A549 (cell line): ENCODE results near the gene CNBD2. TPM values are rescaled to one million over a fixed set of nuclear protein-coding genes. Genes with fewer than 3 reads are reported as not detected.

Experiments used
- ATAC-seq, 2 experiments: fragments of 200-7000 bp in 1 of 2; fragments of >200 bp in 1 of 2; cut with Nextera tagmentation in 1 of 2; cut with Tn5 transposase in 1 of 2; 3 replicates each; pipeline versions ENCODE4 v1.8.0 to v1.9.1; 2018 to 2020; ENCODE audit warnings: mild to moderate bottlenecking in 1 of 2, moderate library complexity in 1 of 2
- CTCF ChIA-PET: fragments of 300-600 bp; sonication (Branson Sonifier 250); formaldehyde crosslinking; extraction: SDS; loops from one replicate; lab custom pipeline; 2021; ENCODE audit warnings: antibody characterized with exemption, inconsistent platforms; lab: Yijun Ruan, JAX
- POLR2A ChIA-PET: fragments of 350-600 bp; formaldehyde crosslinking; extraction: SDS; loops from one replicate; lab custom pipeline; 2021; ENCODE audit warnings: antibody characterized with exemption, inconsistent platforms; lab: Yijun Ruan, JAX
- DNase-seq, 2 experiments: peaks; one replicate each; pipeline versions ENCODE4 v3.0.0 to v3.0.0-alpha.2; 2011 to 2016; ENCODE audit warnings: low read depth in 1 of 2, low spot score in 1 of 2
- FAIRE-seq: peaks from 2 replicates; lab custom pipeline; 2011; peaks lifted over from hg19 to GRCh38; lab: Jason Lieb, UNC
- H3K27ac ChIP-seq, 2 experiments: fragments of >200 bp; sonication (Bioruptor Twin); formaldehyde crosslinking; 3 replicates each; pipeline ENCODE4 v1.5.1; 2016 to 2017
- H3K4me1 ChIP-seq: fragments of >200 bp; sonication (Bioruptor Twin); formaldehyde crosslinking; 3 replicates; pipeline ENCODE4 v1.6.1; 2016
- H3K4me2 ChIP-seq: fragments of >200 bp; sonication (Bioruptor Twin); formaldehyde crosslinking; 3 replicates; pipeline ENCODE4 v1.6.1; 2016
- H3K4me3 ChIP-seq: fragments of >200 bp; sonication (Bioruptor Twin); formaldehyde crosslinking; 3 replicates; pipeline ENCODE4 v1.5.1; 2016
- H3K9me3 ChIP-seq: fragments of >200 bp; sonication (Bioruptor Twin); formaldehyde crosslinking; 3 replicates; pipeline ENCODE4 v1.6.1; 2016
- BHLHE40 ChIP-seq: IDR thresholded peaks from 2 replicates; pipeline ENCODE4 v1.6.1; 2012; ENCODE audit warnings: low read depth, low read length, inconsistent platforms
- CEBPB ChIP-seq, 2 experiments: fragments of >200 bp in 1 of 2; sonication (Bioruptor Twin) in 1 of 2; formaldehyde crosslinking in 1 of 2; IDR thresholded peaks; 2 replicates each; pipeline ENCODE4 v1.6.1; 2012 to 2016
- CHD2 ChIP-seq: fragments of 150-350 bp; IDR thresholded peaks from 2 replicates; pipeline ENCODE4 v1.6.1; 2014; ENCODE audit warnings: low read length; ENCODE audit not compliant: partially characterized antibody
- CHD4 ChIP-seq: fragments of 200-600 bp; sonication (generic); IDR thresholded peaks from 2 replicates; pipeline ENCODE4 v1.6.1; 2016; ENCODE audit warnings: antibody characterized with exemption, mild to moderate bottlenecking, borderline replicate concordance
- CTCF ChIP-seq: fragments of >200 bp; sonication (Bioruptor Twin); formaldehyde crosslinking; IDR thresholded peaks from 3 replicates; pipeline ENCODE4 v1.5.1; 2016
- EHF ChIP-seq: fragments of 250-450 bp; sonication (Bioruptor Pico); IDR thresholded peaks from 2 replicates; pipeline ENCODE4 v1.5.0; 2020; ENCODE audit warnings: mild to moderate bottlenecking
- EHMT2 ChIP-seq: fragments of 200-600 bp; sonication (generic); IDR thresholded peaks from 2 replicates; pipeline ENCODE4 v1.6.1; 2016; ENCODE audit warnings: antibody characterized with exemption, low read depth, mild to moderate bottlenecking, moderate library complexity
- EP300 ChIP-seq, 2 experiments: fragments of >200 bp; sonication (Bioruptor Twin); formaldehyde crosslinking; IDR thresholded peaks; 2 replicates in 1 of 2; 3 replicates in 1 of 2; pipeline ENCODE4 v1.6.1; 2016 to 2017
- FOXS1 ChIP-seq: fragments of 250-450 bp; sonication (Bioruptor Pico); IDR thresholded peaks from 2 replicates; pipeline ENCODE4 v1.5.0; 2020; ENCODE audit warnings: mild to moderate bottlenecking, moderate library complexity
- HOXA7 ChIP-seq: fragments of 250-450 bp; sonication (Bioruptor Pico); IDR thresholded peaks from 2 replicates; pipeline ENCODE4 v1.5.0; 2020; ENCODE audit warnings: mild to moderate bottlenecking, moderate library complexity
- HOXB5 ChIP-seq: fragments of 250-450 bp; sonication (Bioruptor Pico); IDR thresholded peaks from 2 replicates; pipeline ENCODE4 v1.5.0; 2020; ENCODE audit warnings: mild to moderate bottlenecking, moderate library complexity
- JUNB ChIP-seq: fragments of >200 bp; sonication (Bioruptor Twin); formaldehyde crosslinking; IDR thresholded peaks from 2 replicates; pipeline ENCODE4 v1.6.1; 2016
- KDM5A ChIP-seq: fragments of 200-600 bp; sonication (generic); IDR thresholded peaks from 2 replicates; pipeline ENCODE4 v1.6.1; 2016; ENCODE audit warnings: antibody characterized with exemption, mild to moderate bottlenecking
- NFE2L2 ChIP-seq: fragments of 150-350 bp; conservative IDR thresholded peaks from 2 replicates; pipeline ENCODE4 v1.6.1; 2014; ENCODE audit warnings: low read length
- NR3C1 ChIP-seq: fragments of >200 bp; sonication (Bioruptor Twin); formaldehyde crosslinking; IDR thresholded peaks from 3 replicates; pipeline ENCODE4 v1.6.1; 2017
- PHF8 ChIP-seq: fragments of 200-600 bp; sonication (generic); IDR thresholded peaks from 2 replicates; pipeline ENCODE4 v1.6.1; 2016; ENCODE audit warnings: low read depth, mild to moderate bottlenecking, antibody characterized with exemption, moderate library complexity, borderline replicate concordance
- POLR2AphosphoS2 ChIP-seq: conservative IDR thresholded peaks from 2 replicates; pipeline ENCODE4 v1.6.1; 2012; ENCODE audit warnings: low read length, improper control_type of control experiment, inconsistent platforms
- RAD21 ChIP-seq, 2 experiments: fragments of >200 bp in 1 of 2; sonication (Bioruptor Twin) in 1 of 2; formaldehyde crosslinking in 1 of 2; IDR thresholded peaks in 1 of 2; conservative IDR thresholded peaks in 1 of 2; 2 replicates in 1 of 2; 3 replicates in 1 of 2; pipeline ENCODE4 v1.6.1; 2012 to 2018; ENCODE audit warnings: inconsistent platforms in 1 of 2
- RARB ChIP-seq: fragments of 250-450 bp; sonication (Bioruptor Pico); IDR thresholded peaks from 2 replicates; pipeline ENCODE4 v1.8.0; 2021; ENCODE audit warnings: mild to moderate bottlenecking, moderate library complexity
- RNF2 ChIP-seq: fragments of 200-600 bp; sonication (generic); IDR thresholded peaks from 2 replicates; pipeline ENCODE4 v1.6.1; 2016; ENCODE audit warnings: low read depth, mild to moderate bottlenecking, antibody characterized with exemption, moderate library complexity, borderline replicate concordance
- SMC3 ChIP-seq: fragments of >200 bp; sonication (Bioruptor Twin); formaldehyde crosslinking; IDR thresholded peaks from 3 replicates; pipeline ENCODE4 v1.6.1; 2018; ENCODE audit warnings: inconsistent platforms
- TFCP2L1 ChIP-seq: fragments of 250-450 bp; sonication (Bioruptor Pico); IDR thresholded peaks from 2 replicates; pipeline ENCODE4 v1.5.0; 2021; ENCODE audit warnings: mild to moderate bottlenecking
- TP53 ChIP-seq: fragments of 250-450 bp; sonication (Bioruptor Pico); IDR thresholded peaks from 2 replicates; pipeline ENCODE4 v1.5.0; 2021; ENCODE audit warnings: mild to moderate bottlenecking, moderate library complexity
- ZFP36 ChIP-seq: fragments of 450-650 bp; IDR thresholded peaks from 2 replicates; pipeline ENCODE4 v1.6.1; 2014; ENCODE audit warnings: borderline replicate concordance; ENCODE audit not compliant: partially characterized antibody
- ZNF302 ChIP-seq: fragments of 250-450 bp; sonication (Bioruptor Pico); IDR thresholded peaks from 2 replicates; pipeline ENCODE4 v1.9.0; 2021; ENCODE audit warnings: inconsistent platforms, mild to moderate bottlenecking, moderate library complexity
- ZSCAN20 ChIP-seq: fragments of 250-450 bp; sonication (Bioruptor Pico); IDR thresholded peaks from 2 replicates; pipeline ENCODE4 v1.8.0; 2022; ENCODE audit warnings: mild to moderate bottlenecking, moderate library complexity
- WGBS: methylation state at CpG from one replicate; pipeline ENCODE4 v1.1.6; 2017; ENCODE audit errors: missing lambda C conversion rate; 5-methylcytosine and 5-hydroxymethylcytosine counted together
- polyA plus RNA-seq, 4 experiments: library from polyadenylated mRNA; depleted of rRNA in 3 of 4; stranded (reverse); fragments of >200 nt; fragmentation: RNase III in 1 of 4; extraction: RNeasy Plus Mini Kit Qiagen cat#74134 plus additional on column Dnase treatment in 1 of 4; gene quantifications; 2 replicates in 3 of 4; 3 replicates in 1 of 4; pipeline ENCODE4 v1.2.3, GENCODE V29; 2011 to 2017
- TF ChIP-seq, protein P1 (sequence below): IDR thresholded peaks from 2 replicates; pipeline ENCODE4 v1.6.1; 2012; ENCODE audit warnings: low read depth, borderline replicate concordance
- TF ChIP-seq, protein P2 (sequence below): fragments of 250-450 bp; sonication (Bioruptor Pico); IDR thresholded peaks from 2 replicates; pipeline ENCODE4 v1.5.0; 2021; ENCODE audit warnings: mild to moderate bottlenecking, moderate library complexity, borderline replicate concordance
- TF ChIP-seq, protein P3 (sequence below): fragments of 450-650 bp; IDR thresholded peaks from 2 replicates; pipeline ENCODE4 v1.6.1; 2014; ENCODE audit warnings: antibody characterized with exemption

Gene CNBD2
- polyA plus RNA-seq, 2 of the 4 experiments (the other 2 are of a cell fraction): 4.3 to 5.4 TPM

GRCh38 chr20:36060676-36061075 is 92.3 kb downstream of the CNBD2 start:
- ATAC-seq (no peak), DNase-seq (no peak), FAIRE-seq (no peak)
- Histone ChIP-seq H3K27ac (no peak overlapping the region), H3K4me1 (peaks cover 27% of the 10 kb centered on the region), H3K4me3 (no peak overlapping the region), H3K9me3 (no peaks in the 10 kb centered on the region), H3K4me2 (no peak overlapping the region)
- ChIA-PET POLR2A (no interaction called here), CTCF (no interaction called here)
- TF ChIP-seq TP53 (CRISPR knock-in tag) (no peak), NR3C1 (no peak), ZFP36 (no peak), PHF8 (no peak), ZSCAN20 (CRISPR knock-in tag) (no peak), ZNF302 (CRISPR knock-in tag) (no peak), NFE2L2 (no peak), EHMT2 (no peak), HOXB5 (CRISPR knock-in tag) (no peak), RAD21 (conservative IDR thresholded peaks at IDR 0.05 in 1 of 2, IDR thresholded peaks at IDR 0.05 in 1 of 2) (no peak), TFCP2L1 (CRISPR knock-in tag) (no peak), BHLHE40 (no peak), CHD4 (no peak), EP300 (IDR thresholded peaks at IDR 0.05) (no peak), JUNB (no peak), EHF (CRISPR knock-in tag) (no peak), FOXS1 (CRISPR knock-in tag) (no peak)
- TF ChIP-seq, protein P1, sequence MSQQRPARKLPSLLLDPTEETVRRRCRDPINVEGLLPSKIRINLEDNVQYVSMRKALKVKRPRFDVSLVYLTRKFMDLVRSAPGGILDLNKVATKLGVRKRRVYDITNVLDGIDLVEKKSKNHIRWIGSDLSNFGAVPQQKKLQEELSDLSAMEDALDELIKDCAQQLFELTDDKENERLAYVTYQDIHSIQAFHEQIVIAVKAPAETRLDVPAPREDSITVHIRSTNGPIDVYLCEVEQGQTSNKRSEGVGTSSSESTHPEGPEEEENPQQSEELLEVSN: no peak
- TF ChIP-seq, protein P2, sequence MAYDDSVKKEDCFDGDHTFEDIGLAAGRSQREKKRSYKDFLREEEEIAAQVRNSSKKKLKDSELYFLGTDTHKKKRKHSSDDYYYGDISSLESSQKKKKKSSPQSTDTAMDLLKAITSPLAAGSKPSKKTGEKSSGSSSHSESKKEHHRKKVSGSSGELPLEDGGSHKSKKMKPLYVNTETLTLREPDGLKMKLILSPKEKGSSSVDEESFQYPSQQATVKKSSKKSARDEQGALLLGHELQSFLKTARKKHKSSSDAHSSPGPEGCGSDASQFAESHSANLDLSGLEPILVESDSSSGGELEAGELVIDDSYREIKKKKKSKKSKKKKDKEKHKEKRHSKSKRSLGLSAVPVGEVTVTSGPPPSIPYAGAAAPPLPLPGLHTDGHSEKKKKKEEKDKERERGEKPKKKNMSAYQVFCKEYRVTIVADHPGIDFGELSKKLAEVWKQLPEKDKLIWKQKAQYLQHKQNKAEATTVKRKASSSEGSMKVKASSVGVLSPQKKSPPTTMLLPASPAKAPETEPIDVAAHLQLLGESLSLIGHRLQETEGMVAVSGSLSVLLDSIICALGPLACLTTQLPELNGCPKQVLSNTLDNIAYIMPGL: no peak
- WGBS: 83% methylated on average over 1 of the region's 1 CpG

DNA sequence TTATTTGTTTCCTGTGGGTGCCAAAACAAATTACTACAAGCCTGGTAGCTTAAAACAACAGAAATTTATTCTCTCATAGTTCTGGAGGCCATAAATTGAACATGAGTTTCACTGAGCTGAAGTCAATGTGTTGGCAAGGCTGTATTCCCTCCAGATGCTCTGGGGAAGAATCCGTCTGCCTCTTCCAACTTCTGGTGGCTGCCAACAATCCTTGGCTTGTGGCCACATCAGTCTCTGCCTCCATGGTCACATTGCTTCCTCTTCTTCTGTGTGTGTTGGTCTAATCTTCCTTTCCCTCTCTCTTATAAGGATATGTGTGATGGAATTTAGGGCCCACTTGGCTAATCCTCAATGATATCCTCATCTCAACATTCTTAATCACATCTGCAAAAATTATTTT is 93.4 kb downstream of the CNBD2 start:
- no peak overlapping the region for H3K4me2 ChIP-seq
- DNase-seq (no peak), ATAC-seq (no peak), FAIRE-seq (no peak)
- ChIA-PET POLR2A (no interaction called here), CTCF (interaction anchor here (0.6 to 1.8 kb wide), 3 partner anchors 26 to 863 kb away, joined by 3 to 5 read pairs (median 3); no protein-coding TSS in a partner anchor)
- H3K4me3 ChIP-seq: no peak overlapping the region
- H3K9me3 ChIP-seq: no peaks in the 10 kb centered on the region
- 92% methylated on average over 1 of the region's 1 CpG for WGBS
- H3K27ac ChIP-seq: no peak overlapping the region
- H3K4me1 ChIP-seq: peaks cover 30% of the 10 kb centered on the region
- TF ChIP-seq TP53 (CRISPR knock-in tag) (no peak), POLR2AphosphoS2 (no peak), EP300 (IDR thresholded peaks at IDR 0.05) (no peak), NFE2L2 (no peak), CEBPB (IDR thresholded peaks at IDR 0.05) (no peak), KDM5A (no peak), CTCF (no peak), SMC3 (no peak), EHMT2 (no peak), CHD4 (no peak), CHD2 (no peak), RNF2 (no peak), PHF8 (no peak), HOXA7 (no peak), RARB (CRISPR knock-in tag) (no peak)
- TF ChIP-seq, protein P2: no peak
- TF ChIP-seq, protein P3, sequence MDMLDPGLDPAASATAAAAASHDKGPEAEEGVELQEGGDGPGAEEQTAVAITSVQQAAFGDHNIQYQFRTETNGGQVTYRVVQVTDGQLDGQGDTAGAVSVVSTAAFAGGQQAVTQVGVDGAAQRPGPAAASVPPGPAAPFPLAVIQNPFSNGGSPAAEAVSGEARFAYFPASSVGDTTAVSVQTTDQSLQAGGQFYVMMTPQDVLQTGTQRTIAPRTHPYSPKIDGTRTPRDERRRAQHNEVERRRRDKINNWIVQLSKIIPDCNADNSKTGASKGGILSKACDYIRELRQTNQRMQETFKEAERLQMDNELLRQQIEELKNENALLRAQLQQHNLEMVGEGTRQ: no peak
